ENCODE results near the gene RERE.
"Not testable (repeated sequence)": the region's sequence is repeated elsewhere in the genome, so short reads cannot be mapped to it uniquely, and the experiment has no call there.

RERE gene

DNA sequence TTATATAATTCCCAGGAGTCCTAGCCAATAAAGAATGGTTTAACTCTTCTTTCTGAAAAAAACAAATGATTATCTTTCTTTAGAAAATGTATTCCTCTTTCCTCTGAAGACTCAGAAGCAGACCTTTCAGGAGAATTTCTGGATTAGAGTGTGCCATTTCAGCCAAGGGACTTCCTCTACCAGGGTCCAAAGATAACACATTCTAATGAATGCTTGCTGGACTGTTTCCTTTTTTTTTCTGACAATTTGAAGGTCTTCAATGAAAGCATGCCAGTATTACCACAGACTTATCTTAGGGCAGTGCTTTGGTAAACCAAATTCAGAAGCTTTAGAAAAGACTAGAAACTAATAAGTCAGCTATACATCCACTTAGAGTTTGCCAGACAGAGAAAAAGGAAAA lies 80.5 kb downstream of the RERE start:
- no peak for DNase-seq (ENCODE audit: low read depth)
- TF ChIP-seq CTCF (conservative IDR thresholded peaks at IDR 0.05; ENCODE audit: control insufficient read depth, insufficient read depth, low read depth, low read length), result no peak
- no peak overlapping the region for H3K4me3 ChIP-seq (ENCODE audit: control insufficient read depth, low read depth, low read length)

DNA sequence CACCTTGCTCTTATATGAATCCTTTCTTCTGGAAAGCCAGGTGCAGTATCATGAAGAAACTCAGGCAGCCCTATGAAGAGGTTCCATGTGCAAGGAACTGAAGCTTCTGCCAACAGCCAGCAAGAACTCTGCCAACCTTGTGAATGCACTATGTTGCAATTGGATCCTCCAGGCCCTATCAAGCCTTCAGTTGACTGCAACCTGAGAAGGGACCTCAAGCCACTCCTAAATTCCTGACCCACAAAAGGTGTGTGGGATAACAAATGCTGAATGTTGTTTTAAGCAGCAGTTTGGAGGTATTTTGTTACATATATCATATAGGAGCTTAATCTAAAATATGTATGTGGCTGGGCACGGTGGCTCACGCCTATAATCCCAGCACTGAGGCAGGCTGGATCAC lies 84.0 kb downstream of the RERE start:
- DNase-seq (ENCODE audit: low read depth), result no peak
- H3K4me3 ChIP-seq (ENCODE audit: control insufficient read depth, low read depth, low read length), result no peak overlapping the region
- TF ChIP-seq CTCF (conservative IDR thresholded peaks at IDR 0.05; ENCODE audit: control insufficient read depth, insufficient read depth, low read depth, low read length), result no peak

- no peak overlapping the region for H3K4me3 ChIP-seq (ENCODE audit: control insufficient read depth, low read depth, low read length)
- DNase-seq (ENCODE audit: low read depth), result no peak
- TF ChIP-seq CTCF (conservative IDR thresholded peaks at IDR 0.05; ENCODE audit: control insufficient read depth, insufficient read depth, low read depth, low read length), result no peak
These were observed 86.3 kb downstream of the RERE start for GRCh38 chr1:8731162-8731561.

GRCh38 chr1:8728464-8728863 lies 89.0 kb downstream of the RERE start:
- no peak overlapping the region for H3K4me3 ChIP-seq (ENCODE audit: control insufficient read depth, low read depth, low read length)
- TF ChIP-seq CTCF (conservative IDR thresholded peaks at IDR 0.05; ENCODE audit: control insufficient read depth, insufficient read depth, low read depth, low read length), result no peak
- DNase-seq (ENCODE audit: low read depth), result no peak

- TF ChIP-seq CTCF (conservative IDR thresholded peaks at IDR 0.05; ENCODE audit: control insufficient read depth, insufficient read depth, low read depth, low read length), result no peak
- DNase-seq (ENCODE audit: low read depth), result peak; percentile 33
These were observed 89.6 kb downstream of the RERE start for GRCh38 chr1:8727809-8728213.

DNA sequence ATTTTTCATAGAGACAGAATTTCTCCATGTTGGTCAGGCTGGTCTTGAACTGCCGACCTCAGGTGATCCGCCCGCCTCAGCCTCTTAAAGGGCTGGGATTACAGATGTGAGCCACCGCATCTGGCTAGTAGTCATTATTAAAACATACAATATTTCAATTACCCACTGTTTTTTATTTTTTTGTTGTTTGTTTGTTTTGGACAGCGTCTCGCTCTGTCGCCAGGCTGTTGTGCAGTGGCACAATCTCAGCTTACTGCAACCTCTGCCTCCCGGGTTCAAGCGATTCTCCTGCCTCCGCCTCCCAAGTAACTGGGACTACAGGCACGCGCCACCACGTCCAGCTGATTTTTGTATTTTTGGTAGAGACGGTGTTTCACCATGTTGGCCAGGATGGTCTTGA lies 90.1 kb downstream of the RERE start:
- not testable (repeated sequence) for DNase-seq (ENCODE audit: low read depth); H3K4me3 ChIP-seq (ENCODE audit: control insufficient read depth, low read depth, low read length)

More at GRCh38 chr1:8727809-8728213, 89.6 kb downstream of the RERE start:
- H3K4me3 ChIP-seq (ENCODE audit: control insufficient read depth, low read depth, low read length), result no peak overlapping the region

DNA sequence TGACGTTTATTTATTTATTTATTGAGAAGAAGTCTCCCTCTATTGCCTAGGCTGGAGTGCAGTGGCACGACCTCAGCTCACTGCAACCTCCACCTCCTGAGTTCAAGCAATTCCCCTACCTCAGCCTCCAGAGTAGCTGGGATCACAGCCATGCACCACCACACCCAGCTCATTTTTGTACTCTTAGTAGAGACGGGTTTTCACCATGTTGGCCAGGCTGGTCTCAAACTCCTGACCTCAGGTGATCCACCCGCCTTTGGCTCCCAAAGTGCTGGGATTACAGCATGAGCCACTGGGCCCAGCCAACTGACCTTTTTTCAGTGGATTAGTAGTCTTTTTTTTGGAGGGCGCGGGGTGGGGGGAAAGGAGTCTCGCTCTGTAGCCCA lies 90.6 kb downstream of the RERE start:
- H3K4me3 ChIP-seq (ENCODE audit: control insufficient read depth, low read depth, low read length); DNase-seq (ENCODE audit: low read depth): not testable (repeated sequence)

DNA sequence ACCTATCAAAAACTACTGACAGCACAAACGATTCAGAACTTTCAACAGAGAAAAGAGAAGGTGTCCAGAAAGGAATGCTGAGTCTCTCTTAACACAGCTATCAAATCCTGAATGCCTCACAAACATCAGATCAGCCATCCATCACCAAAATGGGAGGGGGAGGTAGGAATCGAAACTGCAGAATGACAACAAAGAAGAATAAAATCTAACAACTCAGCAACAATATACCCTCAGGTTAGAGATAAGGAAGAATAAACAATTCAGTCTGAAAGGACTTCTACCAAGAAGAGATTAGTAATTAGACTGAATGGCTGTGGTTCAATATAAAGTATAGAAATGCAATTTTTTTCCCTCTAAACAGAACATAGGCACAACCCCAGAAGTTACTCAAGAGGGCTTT lies 94.4 kb downstream of the RERE start:
- H3K4me3 ChIP-seq (ENCODE audit: control insufficient read depth, low read depth, low read length), result no peak overlapping the region
- no peak for DNase-seq (ENCODE audit: low read depth)
- no peak for TF ChIP-seq CTCF (conservative IDR thresholded peaks at IDR 0.05; ENCODE audit: control insufficient read depth, insufficient read depth, low read depth, low read length)
